CD4-positive, alpha-beta T cell treated with Interferon alpha-2 for 1 hour (primary cell): ENCODE measurements around the gene UBE2E2.
"Not testable (repeated sequence)": the region's sequence is repeated elsewhere in the genome, so short reads cannot be mapped to it uniquely, and the experiment has no call there.

Experiments
- DNase-seq, 2 donors: peaks; one replicate each; pipeline ENCODE4 v3.0.0-alpha.2; 2020 to 2022

The UBE2E2 gene

GRCh38 chr3:23333633-23334032, 130.5 kb downstream of the UBE2E2 start:
- no peak for DNase-seq

GRCh38 chr3:23336853-23337252, 133.7 kb downstream of the UBE2E2 start:
- DNase-seq: not testable (repeated sequence)

- no peak for DNase-seq
Measured at GRCh38 chr3:23341147-23341838, 138.2 kb downstream of the UBE2E2 start.

GRCh38 chr3:23342343-23342742, 139.2 kb downstream of the UBE2E2 start:
- no peak for DNase-seq

GRCh38 chr3:23343509-23343908, 140.4 kb downstream of the UBE2E2 start:
- DNase-seq: no peak

- no peak for DNase-seq
Measured at GRCh38 chr3:23344886-23345285, 141.8 kb downstream of the UBE2E2 start.

- not testable (repeated sequence) for DNase-seq
Measured at GRCh38 chr3:23349444-23349843, 146.3 kb downstream of the UBE2E2 start.

GRCh38 chr3:23356169-23356568, 153.0 kb downstream of the UBE2E2 start:
- DNase-seq: no peak

- DNase-seq: no peak
Measured at GRCh38 chr3:23356923-23357322, 153.8 kb downstream of the UBE2E2 start.

GRCh38 chr3:23359116-23359515, 156.0 kb downstream of the UBE2E2 start:
- DNase-seq: no peak

- DNase-seq: no peak
Measured at GRCh38 chr3:23365066-23365465, 161.9 kb downstream of the UBE2E2 start.

- DNase-seq: no peak
Measured at GRCh38 chr3:23368731-23369130, 165.6 kb downstream of the UBE2E2 start.

GRCh38 chr3:23372285-23372684, 169.2 kb downstream of the UBE2E2 start:
- DNase-seq: no peak

- no peak for DNase-seq
Measured at GRCh38 chr3:23376516-23377248, 173.6 kb downstream of the UBE2E2 start.

GRCh38 chr3:23377928-23378672, 175.0 kb downstream of the UBE2E2 start:
- DNase-seq: no peak

GRCh38 chr3:23383875-23384274, 180.7 kb downstream of the UBE2E2 start:
- no peak for DNase-seq

GRCh38 chr3:23385327-23385726, 182.2 kb downstream of the UBE2E2 start:
- no peak for DNase-seq

GRCh38 chr3:23387286-23387918, 184.3 kb downstream of the UBE2E2 start:
- no peak for DNase-seq

GRCh38 chr3:23389089-23389488, 186.0 kb downstream of the UBE2E2 start:
- DNase-seq: no peak

GRCh38 chr3:23389686-23390085, 186.6 kb downstream of the UBE2E2 start:
- DNase-seq: no peak

GRCh38 chr3:23390446-23390845, 187.3 kb downstream of the UBE2E2 start:
- no peak for DNase-seq

GRCh38 chr3:23390989-23391553, 187.9 kb downstream of the UBE2E2 start:
- no peak for DNase-seq

GRCh38 chr3:23395115-23395514, 192.0 kb downstream of the UBE2E2 start:
- DNase-seq: no peak
